Panc1 (cell line): ENCODE measurements around the gene CCT6A.

Source experiments
- POLR2AphosphoS5 ChIP-seq: IDR thresholded peaks from 2 replicates; pipeline ENCODE4 v1.6.1; 2012; ENCODE audit warnings: mild to moderate bottlenecking, low read depth, low read length, moderate library complexity
- REST ChIP-seq, 2 experiments: IDR thresholded peaks; 2 replicates each; pipeline ENCODE4 v1.6.1; 2011 to 2012; ENCODE audit warnings: low read depth in 2 of 2, control low read depth in 1 of 2, low read length in 1 of 2, mild to moderate bottlenecking in 1 of 2, moderate library complexity in 1 of 2; ENCODE audit not compliant: insufficient read depth in 1 of 2
- TF ChIP-seq, protein P1 (sequence below): fragments of 450-650 bp; IDR thresholded peaks from 2 replicates; pipeline ENCODE4 v1.5.1; 2017; ENCODE audit warnings: mild to moderate bottlenecking

DNA sequence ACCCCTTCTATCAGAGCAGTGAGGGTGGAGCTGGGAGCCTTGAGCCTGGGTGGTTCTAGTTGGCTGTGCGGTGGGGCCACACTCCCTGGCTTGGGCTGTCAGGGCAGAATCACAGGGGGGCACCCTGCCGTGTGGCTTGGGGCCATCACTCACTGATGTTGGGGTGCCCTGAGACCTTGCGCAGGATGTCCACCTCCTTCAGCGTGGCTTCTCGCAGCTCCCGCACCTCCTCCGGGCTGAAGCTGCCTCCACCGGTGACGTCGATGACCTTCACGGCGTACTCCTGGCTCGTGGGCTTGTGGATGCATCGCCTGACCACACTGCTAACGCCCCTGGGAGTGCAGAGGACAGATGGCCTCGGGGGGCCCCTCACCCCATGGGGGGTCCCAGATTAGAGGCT, 35.9 kb downstream of the CCT6A start:
- TF ChIP-seq, protein P1, sequence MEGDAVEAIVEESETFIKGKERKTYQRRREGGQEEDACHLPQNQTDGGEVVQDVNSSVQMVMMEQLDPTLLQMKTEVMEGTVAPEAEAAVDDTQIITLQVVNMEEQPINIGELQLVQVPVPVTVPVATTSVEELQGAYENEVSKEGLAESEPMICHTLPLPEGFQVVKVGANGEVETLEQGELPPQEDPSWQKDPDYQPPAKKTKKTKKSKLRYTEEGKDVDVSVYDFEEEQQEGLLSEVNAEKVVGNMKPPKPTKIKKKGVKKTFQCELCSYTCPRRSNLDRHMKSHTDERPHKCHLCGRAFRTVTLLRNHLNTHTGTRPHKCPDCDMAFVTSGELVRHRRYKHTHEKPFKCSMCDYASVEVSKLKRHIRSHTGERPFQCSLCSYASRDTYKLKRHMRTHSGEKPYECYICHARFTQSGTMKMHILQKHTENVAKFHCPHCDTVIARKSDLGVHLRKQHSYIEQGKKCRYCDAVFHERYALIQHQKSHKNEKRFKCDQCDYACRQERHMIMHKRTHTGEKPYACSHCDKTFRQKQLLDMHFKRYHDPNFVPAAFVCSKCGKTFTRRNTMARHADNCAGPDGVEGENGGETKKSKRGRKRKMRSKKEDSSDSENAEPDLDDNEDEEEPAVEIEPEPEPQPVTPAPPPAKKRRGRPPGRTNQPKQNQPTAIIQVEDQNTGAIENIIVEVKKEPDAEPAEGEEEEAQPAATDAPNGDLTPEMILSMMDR, result no peak
- TF ChIP-seq POLR2AphosphoS5, result no peak
- no peak for TF ChIP-seq REST (IDR thresholded peaks at IDR 0.05; ENCODE audit: insufficient read depth in 1 of 2, low read depth in 2 of 2, low read length in 1 of 2)
